ENCODE results near the gene EDNRB.
"Not testable (repeated sequence)": the region's sequence is repeated elsewhere in the genome, so short reads cannot be mapped to it uniquely, and the experiment has no call there.

The EDNRB gene

GRCh38 chr13:77859450-77859849 is 59.2 kb downstream of the EDNRB start:
- H3K4me3 ChIP-seq (ENCODE audit: low read length), result no peak overlapping the region
- DNase-seq (ENCODE audit: low read depth, low spot score), result no peak

GRCh38 chr13:77857531-77858209 is 61.0 kb downstream of the EDNRB start:
- H3K4me3 ChIP-seq (ENCODE audit: low read length), result no peak overlapping the region
- no peak for DNase-seq (ENCODE audit: low read depth, low spot score)

GRCh38 chr13:77853703-77854102 is 64.9 kb downstream of the EDNRB start:
- H3K4me3 ChIP-seq (ENCODE audit: low read length), result no peak overlapping the region
- no peak for DNase-seq (ENCODE audit: low read depth, low spot score)

GRCh38 chr13:77848050-77848449 is 70.6 kb downstream of the EDNRB start:
- not testable (repeated sequence) for DNase-seq (ENCODE audit: low read depth, low spot score); H3K4me3 ChIP-seq (ENCODE audit: low read length)

GRCh38 chr13:77846173-77846572 is 72.5 kb downstream of the EDNRB start:
- no peak for DNase-seq (ENCODE audit: low read depth, low spot score)
- no peak overlapping the region for H3K4me3 ChIP-seq (ENCODE audit: low read length)
